PC-3 (cell line): ENCODE results near the gene KLB. TPM values are rescaled to one million over a fixed set of nuclear protein-coding genes. Genes with fewer than 3 reads are reported as not detected.

Source experiments
- ATAC-seq: fragments of 200-7000 bp; cut with Tn5 transposase; 2 replicates; pipeline ENCODE4 v1.9.1; 2020; ENCODE audit warnings: mild to moderate bottlenecking, moderate library complexity
- BruUV-seq: library from RNA; stranded (reverse); fragments of 400-500 nt; replicated peaks from 2 replicates; lab custom pipeline; 2021; lab: Mats Ljungman, UMichigan
- CTCF ChIA-PET: fragments of 300-600 bp; sonication (Branson Sonifier 250); formaldehyde crosslinking; loops from one replicate; lab custom pipeline; 2022; ENCODE audit warnings: antibody characterized with exemption; lab: Charles Lee
- POLR2A ChIA-PET: fragments of 300-600 bp; sonication (Branson Sonifier 250); formaldehyde crosslinking; loops from one replicate; lab custom pipeline; 2022; ENCODE audit warnings: antibody characterized with exemption; ENCODE audit not compliant: unreplicated experiment; lab: Charles Lee
- DNase-seq: peaks from one replicate; pipeline ENCODE4 v3.0.0-alpha.2; 2015
- H2AFZ ChIP-seq: fragments of 300-600 bp; sonication (generic); 2 replicates; pipeline ENCODE4 v1.6.0; 2016; ENCODE audit warnings: antibody characterized with exemption, low read length
- H3F3A ChIP-seq: fragments of 300-600 bp; sonication (generic); one replicate; pipeline ENCODE4 v1.6.0; 2017; ENCODE audit warnings: antibody characterized with exemption, low read length, control low read depth, mild to moderate bottlenecking; ENCODE audit not compliant: unreplicated experiment
- H3K27ac ChIP-seq: fragments of 300-600 bp; sonication (generic); 2 replicates; pipeline ENCODE4 v1.5.1; 2016; ENCODE audit warnings: mild to moderate bottlenecking, low read length
- H3K27me3 ChIP-seq: fragments of 300-600 bp; sonication (generic); 2 replicates; pipeline ENCODE4 v1.6.1; 2016; ENCODE audit warnings: low read length, mixed read lengths
- H3K36me3 ChIP-seq: fragments of 300-600 bp; sonication (generic); 2 replicates; pipeline ENCODE4 v1.6.1; 2016; ENCODE audit warnings: low read depth, mixed run types, low read length, mixed read lengths
- H3K4me1 ChIP-seq: fragments of 300-600 bp; sonication (generic); 2 replicates; pipeline ENCODE4 v1.5.1; 2016; ENCODE audit warnings: low read length; ENCODE audit not compliant: insufficient read depth
- H3K4me2 ChIP-seq: fragments of 300-600 bp; sonication (generic); 2 replicates; pipeline ENCODE4 v1.6.0; 2016; ENCODE audit warnings: low read length
- H3K4me3 ChIP-seq: fragments of 300-600 bp; sonication (generic); 2 replicates; pipeline ENCODE4 v1.5.1; 2016; ENCODE audit warnings: mild to moderate bottlenecking, low read length, mixed read lengths
- H3K79me2 ChIP-seq: fragments of 300-600 bp; sonication (generic); 2 replicates; pipeline ENCODE4 v1.6.1; 2017; ENCODE audit warnings: low read length, mixed read lengths
- H3K9ac ChIP-seq: fragments of 300-600 bp; sonication (generic); 2 replicates; pipeline ENCODE4 v1.6.0; 2016; ENCODE audit warnings: mild to moderate bottlenecking, low read length
- H3K9me2 ChIP-seq: fragments of 300-600 bp; sonication (generic); replicated peaks from 2 replicates; pipeline ENCODE4 v1.6.1; 2016; ENCODE audit warnings: mixed run types, low read length, mixed read lengths
- H3K9me3 ChIP-seq: fragments of 300-600 bp; sonication (generic); 2 replicates; pipeline ENCODE4 v1.6.1; 2016; ENCODE audit warnings: low read length, mixed read lengths
- H4K20me1 ChIP-seq: fragments of 300-600 bp; sonication (generic); 2 replicates; pipeline ENCODE4 v1.6.1; 2016; ENCODE audit warnings: low read length, mixed read lengths
- CTCF ChIP-seq: fragments of 300-600 bp; sonication (generic); conservative IDR thresholded peaks from 2 replicates; pipeline ENCODE4 v1.5.1; 2017; ENCODE audit warnings: antibody characterized with exemption, low read depth, mild to moderate bottlenecking, low read length
- EZH2 ChIP-seq: fragments of 300-600 bp; sonication (generic); IDR thresholded peaks from one replicate; pipeline ENCODE4 v1.6.1; 2017; ENCODE audit warnings: antibody characterized with exemption, mild to moderate bottlenecking, low read length; ENCODE audit not compliant: unreplicated experiment
- EZH2phosphoT487 ChIP-seq: fragments of 300-600 bp; sonication (generic); IDR thresholded peaks from 2 replicates; pipeline ENCODE4 v1.6.1; 2018; ENCODE audit warnings: mild to moderate bottlenecking, antibody characterized with exemption, low read length, borderline replicate concordance
- intact Hi-C: fragments of 100-400 bp; cut with micrococcal nuclease; formaldehyde crosslinking; loops from 2 replicates; pipeline ENCODE4 v1.9.0; 2023
- total RNA-seq: library from RNA; depleted of rRNA; stranded (reverse); fragments of >200 nt; gene quantifications from 2 replicates; pipeline ENCODE4 v1.2.3, GENCODE V29; 2014

KLB gene
- total RNA-seq, 1 experiment from 2014 or later = not detected

GRCh38 chr4:39480902-39481695 lies 74.4 kb downstream of the KLB start:
- H2AFZ ChIP-seq = no peak overlapping the region
- H4K20me1 ChIP-seq = no peaks in the 10 kb centered on the region
- H3K79me2 ChIP-seq = no peaks in the 10 kb centered on the region
- no TSS peak for BruUV-seq
- H3K9me2 ChIP-seq = no peaks in the 10 kb centered on the region
- DNase-seq (no peak), ATAC-seq (no peak)
- no peaks in the 10 kb centered on the region for H3K36me3 ChIP-seq
- H3F3A ChIP-seq = no peaks in the 10 kb centered on the region
- TF ChIP-seq CTCF (no peak), EZH2 (no peak), EZH2phosphoT487 (no peak)
- no peaks in the 10 kb centered on the region for H3K9me3 ChIP-seq
- H3K4me3 ChIP-seq = no peak overlapping the region
- H3K4me1 ChIP-seq = no peaks in the 10 kb centered on the region
- intact Hi-C loops = no loop called here
- no peak overlapping the region for H3K4me2 ChIP-seq
- POLR2A ChIA-PET = no interaction called here
- CTCF ChIA-PET = no interaction called here
- no peak overlapping the region for H3K27ac ChIP-seq
- H3K9ac ChIP-seq = no peak overlapping the region
- no peaks in the 10 kb centered on the region for H3K27me3 ChIP-seq

GRCh38 chr4:39484582-39485272 lies 78.0 kb downstream of the KLB start:
- Histone ChIP-seq H3F3A (no peaks in the 10 kb centered on the region), H3K4me1 (no peaks in the 10 kb centered on the region), H3K4me3 (no peak overlapping the region), H4K20me1 (no peaks in the 10 kb centered on the region), H3K9ac (no peak overlapping the region), H3K27me3 (no peaks in the 10 kb centered on the region), H3K9me3 (no peaks in the 10 kb centered on the region), H3K27ac (no peak overlapping the region), H3K9me2 (no peaks in the 10 kb centered on the region), H3K79me2 (no peaks in the 10 kb centered on the region), H2AFZ (no peak overlapping the region), H3K36me3 (no peaks in the 10 kb centered on the region), H3K4me2 (no peak overlapping the region)
- CTCF ChIA-PET = no interaction called here
- no TSS peak for BruUV-seq
- no peak for DNase-seq
- no peak for TF ChIP-seq EZH2phosphoT487
- no peak for TF ChIP-seq CTCF
- TF ChIP-seq EZH2 = no peak
- ATAC-seq = no peak
- intact Hi-C loops = no loop called here
- POLR2A ChIA-PET = no interaction called here
